NCI-H2196 treated with DMSO at 0.1 percent for 48 hours (cell line): ENCODE results near the gene KCNIP1.
"Not testable (repeated sequence)": the region's sequence is repeated elsewhere in the genome, so short reads cannot be mapped to it uniquely, and the experiment has no call there.

Source experiments
- DNase-seq: peaks from one replicate; lab custom pipeline; 2025; ENCODE audit not compliant: unreplicated experiment; lab: John Stamatoyannopoulos, UW

The KCNIP1 gene

DNA sequence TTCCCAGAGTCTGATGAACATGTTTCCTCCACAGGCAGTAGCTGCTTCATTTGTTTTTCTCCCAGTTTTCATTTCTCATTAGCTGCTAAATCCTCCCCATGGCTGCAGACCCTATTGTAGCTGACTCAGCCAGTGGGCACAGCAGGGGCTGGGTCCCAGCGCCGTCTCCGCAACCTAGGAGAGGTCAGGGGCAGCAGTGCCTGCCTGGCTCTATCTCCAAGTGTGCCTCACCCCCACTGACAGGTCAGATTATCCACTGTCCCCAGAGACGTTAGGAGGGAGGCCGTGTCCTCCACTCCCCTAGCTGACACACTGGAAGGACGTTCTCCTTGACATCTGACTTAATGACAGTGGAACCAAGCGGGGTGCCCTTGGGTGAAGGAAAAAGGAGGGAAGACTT, 31.1 kb downstream of the KCNIP1 start:
- DNase-seq = no peak

DNA sequence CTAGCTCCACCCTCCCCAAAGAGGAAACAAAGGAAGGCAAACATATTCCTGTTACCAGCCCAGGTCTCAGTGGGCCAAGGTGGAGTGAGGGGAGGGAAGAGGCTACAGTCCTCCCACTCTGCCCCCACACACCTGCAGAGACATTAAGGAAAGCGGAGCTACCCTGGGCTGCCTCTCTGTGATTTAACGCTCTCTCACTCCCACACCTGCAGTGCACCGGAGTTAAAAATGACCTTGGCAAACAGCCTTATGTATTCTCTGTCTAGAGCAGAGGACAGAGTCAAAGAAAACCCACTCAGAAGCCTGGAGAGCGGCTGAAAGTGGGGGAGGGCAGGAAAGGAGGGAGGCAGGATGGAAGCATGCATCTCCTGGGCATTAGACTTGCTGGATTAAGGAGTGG, 32.7 kb downstream of the KCNIP1 start:
- no peak for DNase-seq

- DNase-seq = no peak
Measured at GRCh38 chr5:170537451-170538095, 33.8 kb downstream of the KCNIP1 start.

GRCh38 chr5:170538096-170538465, 34.3 kb downstream of the KCNIP1 start:
- DNase-seq = no peak

GRCh38 chr5:170538696-170539586, 35.1 kb downstream of the KCNIP1 start:
- no peak for DNase-seq

DNA sequence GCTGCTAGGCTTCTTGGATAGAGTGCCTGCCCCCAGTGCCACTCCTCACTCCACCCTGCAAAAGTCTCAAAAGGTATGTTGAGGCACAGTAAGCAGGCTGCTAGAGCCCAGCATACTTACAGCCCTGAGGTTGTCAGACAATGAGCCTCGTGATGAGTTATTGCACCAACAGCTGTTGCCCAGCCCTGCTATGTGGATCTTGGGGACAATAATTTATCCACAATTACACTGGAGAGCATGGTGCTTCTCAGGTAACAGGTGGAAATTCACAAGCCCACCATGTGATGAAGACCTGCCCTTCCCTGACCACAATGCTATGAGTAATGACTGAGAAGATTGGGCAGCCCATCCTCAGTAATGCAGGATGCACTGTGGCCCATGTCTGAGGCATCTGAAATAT, 36.5 kb downstream of the KCNIP1 start:
- DNase-seq = no peak

GRCh38 chr5:170541146-170541769, 37.4 kb downstream of the KCNIP1 start:
- no peak for DNase-seq

DNA sequence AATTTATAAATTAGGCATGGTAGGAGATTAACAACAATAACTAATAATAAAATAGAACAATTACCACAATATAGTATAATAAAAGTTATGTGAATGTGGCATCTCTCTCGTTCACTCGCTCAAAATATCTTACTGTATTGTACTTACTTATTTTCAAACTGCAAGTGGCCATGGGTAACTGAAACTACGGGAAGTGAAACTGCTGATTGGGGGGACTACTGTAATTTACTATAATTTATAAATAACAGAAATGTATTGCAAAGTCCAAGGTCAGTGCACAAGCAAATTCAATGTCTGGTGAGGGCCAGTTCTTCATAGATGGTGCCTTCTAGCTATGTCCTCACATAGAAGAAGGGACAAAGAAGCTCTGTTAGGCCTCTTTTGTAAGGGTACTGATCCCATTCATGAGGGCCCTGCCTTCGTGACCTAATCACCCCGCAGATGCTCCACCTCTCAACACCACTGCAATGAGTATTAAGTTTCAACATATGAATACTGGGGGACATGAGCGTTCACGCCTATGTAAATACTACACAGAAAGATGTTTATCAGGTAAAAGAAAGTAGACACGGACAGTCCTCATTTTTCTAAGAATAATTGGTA, 39.0 kb downstream of the KCNIP1 start:
- no peak for DNase-seq

- no peak for DNase-seq
Measured at GRCh38 chr5:170545313-170545712, 41.5 kb downstream of the KCNIP1 start.

DNA sequence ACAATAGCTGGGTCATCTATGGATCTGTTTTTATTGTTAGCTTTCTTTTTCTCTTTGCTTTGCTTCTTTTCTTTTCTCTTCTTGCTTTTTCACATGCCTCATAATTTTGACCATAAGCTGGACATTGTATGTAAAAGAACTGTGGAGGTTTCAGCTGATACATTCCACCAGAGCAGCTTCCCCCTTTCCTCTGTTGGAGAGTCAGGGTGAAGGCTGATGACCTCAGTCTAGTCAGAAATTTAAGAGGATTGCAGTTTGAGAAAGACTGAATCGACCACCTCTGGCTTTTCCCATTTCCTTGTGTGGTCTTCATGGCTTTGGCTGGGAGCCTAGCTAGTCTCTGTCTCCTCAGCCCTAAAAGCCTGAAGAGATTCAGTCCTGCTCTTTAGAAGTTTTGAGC, 42.0 kb downstream of the KCNIP1 start:
- no peak for DNase-seq

- no peak for DNase-seq
Measured at GRCh38 chr5:170546282-170546681, 42.5 kb downstream of the KCNIP1 start.

- not testable (repeated sequence) for DNase-seq
Measured at GRCh38 chr5:170550382-170550781, 46.6 kb downstream of the KCNIP1 start.

DNA sequence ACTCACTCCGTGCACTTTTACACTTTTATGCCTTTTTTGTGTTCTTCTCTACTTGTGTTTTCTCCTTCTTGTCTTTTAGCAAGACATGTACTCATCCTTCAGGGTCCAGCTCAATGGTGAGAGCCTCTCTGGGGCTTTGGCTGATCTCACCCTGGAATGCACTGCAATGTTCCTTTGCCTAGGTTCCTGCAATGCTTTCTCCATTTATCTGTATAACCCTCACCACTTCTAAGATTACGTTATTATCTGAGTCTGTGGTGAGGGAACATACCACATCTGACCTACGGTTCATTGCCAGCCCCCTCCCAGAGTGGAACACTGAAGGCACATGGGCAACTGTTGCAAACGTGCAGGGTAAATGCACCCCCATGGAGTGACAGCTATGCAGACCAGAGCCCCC, 47.3 kb downstream of the KCNIP1 start:
- no peak for DNase-seq

DNA sequence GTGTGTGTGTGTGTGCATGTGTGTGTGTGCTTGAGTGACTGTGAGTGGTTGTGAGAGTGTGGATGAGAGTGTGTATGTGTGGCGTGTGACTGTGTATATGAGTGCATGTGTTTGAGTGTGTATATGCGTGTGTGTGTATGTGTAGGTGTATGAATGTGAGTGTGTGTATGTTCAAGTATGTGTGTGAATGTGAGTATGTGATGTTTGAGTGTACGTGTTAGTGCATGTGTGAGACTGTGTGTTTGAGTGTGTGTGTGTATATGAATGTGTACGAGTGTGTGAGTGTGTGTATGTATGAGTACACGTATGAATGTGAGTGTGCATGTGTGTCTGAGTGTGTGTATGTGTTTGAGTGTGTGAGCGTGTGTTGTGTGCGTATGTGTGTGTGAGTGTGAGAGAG, 47.8 kb downstream of the KCNIP1 start:
- no peak for DNase-seq

DNA sequence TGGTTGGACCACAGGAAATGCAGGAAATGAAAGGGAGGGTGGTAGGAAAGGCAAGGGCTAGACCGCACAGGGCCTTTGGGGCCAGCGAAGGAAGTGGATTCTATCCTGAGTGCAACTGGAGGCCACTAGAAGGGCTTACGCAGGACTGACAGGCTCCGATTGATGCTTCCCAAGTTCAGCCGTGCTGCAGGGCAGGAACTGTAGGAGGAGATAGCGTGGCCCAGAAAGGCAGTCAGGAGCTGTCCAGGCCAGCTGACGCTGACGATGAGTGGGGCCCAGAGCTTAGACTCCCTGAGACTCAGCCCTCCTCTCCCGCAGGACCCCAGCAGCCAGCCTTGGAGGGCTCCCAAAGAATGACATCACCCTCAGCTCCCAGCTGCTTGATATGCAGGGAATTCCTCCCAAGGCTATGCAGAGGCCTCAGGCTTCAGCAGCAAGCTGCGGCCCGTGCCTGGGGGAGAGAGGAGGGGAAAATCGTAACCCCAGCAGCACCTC, 48.8 kb downstream of the KCNIP1 start:
- no peak for DNase-seq

DNA sequence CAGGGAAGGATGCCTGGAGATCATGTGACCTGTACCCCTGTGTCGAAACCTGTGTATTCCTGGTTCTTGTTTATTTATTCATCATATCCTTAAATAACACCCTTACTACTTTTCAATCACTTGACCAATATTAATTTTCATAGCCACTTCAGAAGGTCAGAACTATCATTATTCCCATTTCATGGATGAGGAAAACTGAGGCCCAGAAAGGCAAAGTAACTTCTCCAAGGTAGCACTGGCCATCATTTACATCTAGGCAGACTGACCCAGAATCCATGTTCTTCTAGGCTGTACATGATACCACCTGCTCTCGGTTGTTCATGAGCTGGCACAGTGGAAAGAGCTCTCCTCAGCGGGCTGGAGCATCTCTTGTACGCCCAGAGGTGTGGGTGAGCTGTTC, 49.4 kb downstream of the KCNIP1 start:
- no peak for DNase-seq

GRCh38 chr5:170554521-170555267, 50.9 kb downstream of the KCNIP1 start:
- no peak for DNase-seq

- DNase-seq = no peak
Measured at GRCh38 chr5:170557314-170557713, 53.5 kb downstream of the KCNIP1 start.

GRCh38 chr5:170559296-170559695, 55.5 kb downstream of the KCNIP1 start:
- DNase-seq = no peak

GRCh38 chr5:170560938-170561337, 57.1 kb downstream of the KCNIP1 start:
- DNase-seq = no peak
